ENCODE data around the gene PRKAG2. TPM values are rescaled to one million over a fixed set of nuclear protein-coding genes. Genes with fewer than 3 reads are reported as not detected.

PRKAG2 gene
- polyA plus RNA-seq, 1 of the 3 experiments (the other 2 are of a cell fraction), result 51.6 TPM

GRCh38 chr7:151603951-151604350, 273.0 kb downstream of the PRKAG2 start:
- H3K4me1 ChIP-seq (ENCODE audit: control insufficient read depth in 1 of 2, insufficient read depth in 2 of 2, low read depth in 1 of 2, low read length in 1 of 2), result peaks cover 8 to 28% of the 10 kb centered on the region in 2 experiments
- peaks cover 29% of the 10 kb centered on the region for H3F3A ChIP-seq (replicated peaks; ENCODE audit: insufficient read depth)
- ChIA-PET POLR2A (no interaction called here), CTCF (interaction anchor here (1.3 kb wide), 1 partner anchor 16 kb away, joined by 4 read pairs; no protein-coding TSS in a partner anchor)
- H3K9me2 ChIP-seq, result no peaks in the 10 kb centered on the region
- H3K36me3 ChIP-seq (replicated peaks in 1 of 2; ENCODE audit: control insufficient read depth in 1 of 2, insufficient read depth in 2 of 2, low read length in 1 of 2), result peaks cover 2 to 3% of the 10 kb centered on the region in 2 experiments
- no peaks in the 10 kb centered on the region for H3K9me3 ChIP-seq
- no peak overlapping the region for H3K4me2 ChIP-seq
- no peak for DNase-seq
- WGBS (ENCODE audit: low lambda C conversion rate), result 97% methylated on average over 2 of the region's 4 CpGs
- H3K27me3 ChIP-seq (ENCODE audit: insufficient read depth), result no peaks in the 10 kb centered on the region
- H4K20me1 ChIP-seq (ENCODE audit: insufficient read depth), result no peaks in the 10 kb centered on the region; the same call in 1 of the 2 replicates
- TF ChIP-seq USF1 (IDR thresholded peaks at IDR 0.05; ENCODE audit: borderline replicate concordance, low read depth), result no peak
- TF ChIP-seq EP300 (IDR thresholded peaks at IDR 0.05; ENCODE audit: borderline replicate concordance in 1 of 2, low read depth in 1 of 2, low read length in 1 of 2), result no peak
- TF ChIP-seq EZH2phosphoT487 (IDR thresholded peaks at IDR 0.05; ENCODE audit: borderline replicate concordance, low read depth), result no peak
- TF ChIP-seq NFIC (IDR thresholded peaks at IDR 0.05; ENCODE audit: borderline replicate concordance), result no peak
- no peak for TF ChIP-seq CHD2 (IDR thresholded peaks at IDR 0.05; ENCODE audit: low read length, partially characterized antibody)
- no peak for TF ChIP-seq NRF1 (IDR thresholded peaks at IDR 0.05; ENCODE audit: low read depth, low read length)
- TF ChIP-seq PBX3 (IDR thresholded peaks at IDR 0.05), result no peak
- no peak for TF ChIP-seq SIN3A (IDR thresholded peaks at IDR 0.05; ENCODE audit: borderline replicate concordance, low read depth, low read length)
- TF ChIP-seq CTCF (IDR thresholded peaks at IDR 0.05), result no peak
- TF ChIP-seq TEAD4 (IDR thresholded peaks at IDR 0.05; ENCODE audit: borderline replicate concordance, insufficient read depth), result no peak
- no peak for TF ChIP-seq GABPA (IDR thresholded peaks at IDR 0.05; ENCODE audit: low read depth)
- TF ChIP-seq POLR2AphosphoS5 (IDR thresholded peaks at IDR 0.05; ENCODE audit: low read depth, low read length), result no peak
- TF ChIP-seq MXI1 (IDR thresholded peaks at IDR 0.05; ENCODE audit: low read depth, low read length), result no peak
- TF ChIP-seq GATA2 (CRISPR knock-in tag; IDR thresholded peaks at IDR 0.05), result no peak
- TF ChIP-seq FOSL2 (IDR thresholded peaks at IDR 0.05; ENCODE audit: borderline replicate concordance, low read depth), result no peak
- TF ChIP-seq SMC3 (IDR thresholded peaks at IDR 0.05; ENCODE audit: low read depth, low read length), result no peak
- TF ChIP-seq ZBTB33 (IDR thresholded peaks at IDR 0.05; ENCODE audit: borderline replicate concordance, low read depth), result no peak
- H3K9ac ChIP-seq, result no peak overlapping the region
- H3K4me3 ChIP-seq (ENCODE audit: low read depth in 2 of 2, low read length in 1 of 2), result no peak overlapping the region
- no peak overlapping the region for H3K27ac ChIP-seq (ENCODE audit: low read depth in 2 of 2, low read length in 1 of 2)
- no peak overlapping the region for H2AFZ ChIP-seq (ENCODE audit: low read depth)
- H3K79me2 ChIP-seq (ENCODE audit: insufficient read depth), result peaks cover 74% of the 10 kb centered on the region
